Kidney epithelial cell (primary cell): ENCODE measurements around the gene FOXP1. TPM values are rescaled to one million over a fixed set of nuclear protein-coding genes. Genes with fewer than 3 reads are reported as not detected.

Experiments
- DNase-seq: peaks from one replicate; pipeline ENCODE4 v3.0.0-alpha.2; 2010; ENCODE audit warnings: low read depth
- H3K27me3 ChIP-seq: 2 replicates; pipeline ENCODE4 v1.6.0; 2011; ENCODE audit warnings: low read length; ENCODE audit not compliant: control insufficient read depth, insufficient read depth
- H3K36me3 ChIP-seq: 2 replicates; pipeline ENCODE4 v1.5.1; 2011; ENCODE audit warnings: low read length; ENCODE audit not compliant: control insufficient read depth, insufficient read depth
- H3K4me3 ChIP-seq: 2 replicates; pipeline ENCODE4 v1.5.1; 2011; ENCODE audit warnings: low read depth, mild to moderate bottlenecking, control low read depth, low read length
- total RNA-seq: library from RNA; depleted of rRNA; stranded (reverse); fragments of >200 nt; gene quantifications from 2 replicates; pipeline ENCODE4 v1.2.3, GENCODE V29; 2015
- TF ChIP-seq, protein P1 (sequence below): IDR thresholded peaks from 2 replicates; pipeline ENCODE4 v1.5.1; 2011; ENCODE audit warnings: mild to moderate bottlenecking, moderate library complexity, low read length, control low read depth, inconsistent platforms; ENCODE audit not compliant: insufficient read depth, poor library complexity, severe bottlenecking

FOXP1 gene
- total RNA-seq, 1 donor from 2014 or later: 75.0 TPM

DNA sequence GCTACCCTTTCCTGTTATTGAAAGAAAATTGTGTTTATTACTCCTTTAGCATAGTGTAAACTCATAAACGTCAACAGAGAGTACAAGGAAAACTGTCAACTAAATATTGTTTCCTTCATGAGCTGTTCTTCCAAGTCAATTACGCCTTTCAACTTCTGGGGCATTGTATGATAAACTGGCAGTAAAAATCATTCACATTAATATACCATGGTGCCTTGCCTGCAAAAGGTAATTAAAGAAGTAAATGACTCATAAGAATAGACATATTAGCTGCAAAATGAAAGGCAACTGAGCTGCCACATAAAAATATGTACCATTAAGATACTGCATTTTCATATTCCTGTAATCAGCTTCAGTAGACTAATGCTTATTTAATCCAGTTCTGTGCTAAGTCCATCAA, 447.3 kb downstream of the FOXP1 start:
- H3K4me3 ChIP-seq: no peak overlapping the region
- no peaks in the 10 kb centered on the region for H3K27me3 ChIP-seq
- DNase-seq: no peak
- TF ChIP-seq, protein P1, sequence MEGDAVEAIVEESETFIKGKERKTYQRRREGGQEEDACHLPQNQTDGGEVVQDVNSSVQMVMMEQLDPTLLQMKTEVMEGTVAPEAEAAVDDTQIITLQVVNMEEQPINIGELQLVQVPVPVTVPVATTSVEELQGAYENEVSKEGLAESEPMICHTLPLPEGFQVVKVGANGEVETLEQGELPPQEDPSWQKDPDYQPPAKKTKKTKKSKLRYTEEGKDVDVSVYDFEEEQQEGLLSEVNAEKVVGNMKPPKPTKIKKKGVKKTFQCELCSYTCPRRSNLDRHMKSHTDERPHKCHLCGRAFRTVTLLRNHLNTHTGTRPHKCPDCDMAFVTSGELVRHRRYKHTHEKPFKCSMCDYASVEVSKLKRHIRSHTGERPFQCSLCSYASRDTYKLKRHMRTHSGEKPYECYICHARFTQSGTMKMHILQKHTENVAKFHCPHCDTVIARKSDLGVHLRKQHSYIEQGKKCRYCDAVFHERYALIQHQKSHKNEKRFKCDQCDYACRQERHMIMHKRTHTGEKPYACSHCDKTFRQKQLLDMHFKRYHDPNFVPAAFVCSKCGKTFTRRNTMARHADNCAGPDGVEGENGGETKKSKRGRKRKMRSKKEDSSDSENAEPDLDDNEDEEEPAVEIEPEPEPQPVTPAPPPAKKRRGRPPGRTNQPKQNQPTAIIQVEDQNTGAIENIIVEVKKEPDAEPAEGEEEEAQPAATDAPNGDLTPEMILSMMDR: no peak
- no peaks in the 10 kb centered on the region for H3K36me3 ChIP-seq

DNA sequence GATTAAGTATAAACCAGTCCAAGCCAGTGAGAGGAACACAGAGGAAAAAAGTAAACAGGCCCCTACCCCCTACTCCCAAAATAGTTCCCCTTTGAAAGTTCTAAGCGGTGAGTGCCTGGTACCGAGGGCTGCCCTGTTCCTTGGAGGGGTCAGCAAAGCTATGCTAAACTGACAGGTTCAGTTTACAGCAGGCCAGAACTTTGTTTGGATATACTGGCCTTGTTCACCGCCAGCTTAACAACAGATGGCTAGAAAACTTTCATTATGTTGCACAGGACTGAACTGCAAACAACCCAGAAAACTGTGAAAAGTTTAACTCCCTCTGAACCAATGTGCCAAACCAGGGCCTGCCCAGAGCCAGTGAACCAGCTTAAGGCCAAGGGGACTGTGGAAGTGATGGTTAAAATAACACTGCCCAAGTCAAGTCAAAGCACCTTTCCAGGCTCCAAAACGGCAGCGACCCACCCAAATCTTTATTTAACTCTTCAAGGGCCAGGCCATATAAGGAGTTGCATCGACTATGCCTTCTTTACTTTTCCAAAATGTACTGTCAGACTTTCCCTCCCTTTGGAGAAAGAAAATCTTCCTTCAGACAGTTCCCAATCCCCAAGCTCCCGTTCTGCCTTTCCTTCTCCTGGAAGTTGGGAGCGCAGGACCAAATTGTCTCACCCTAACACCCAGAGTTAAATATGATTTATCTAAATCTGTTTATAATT, 448.0 kb downstream of the FOXP1 start:
- no peak for DNase-seq
- H3K27me3 ChIP-seq: no peaks in the 10 kb centered on the region
- no peaks in the 10 kb centered on the region for H3K36me3 ChIP-seq
- TF ChIP-seq, protein P1: no peak
- H3K4me3 ChIP-seq: no peak overlapping the region

DNA sequence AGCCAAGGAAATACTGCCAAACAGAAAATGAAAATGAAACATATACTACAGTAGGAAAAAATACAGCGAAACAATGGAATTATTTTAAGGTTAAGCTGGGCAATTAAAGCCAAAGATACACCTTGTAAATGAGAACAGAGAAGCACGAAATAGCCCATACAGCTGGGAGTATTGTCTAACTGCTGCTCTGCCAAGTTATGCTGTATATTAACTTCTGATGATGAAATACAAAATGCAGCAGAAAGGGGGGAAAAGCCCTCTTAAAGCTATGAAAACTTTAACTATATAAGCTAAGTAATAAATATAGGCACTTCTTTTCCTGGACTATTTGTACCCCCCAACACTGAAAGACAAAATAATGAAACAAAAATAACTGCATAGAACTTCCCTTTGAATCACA, 449.0 kb downstream of the FOXP1 start:
- no peak overlapping the region for H3K4me3 ChIP-seq
- no peaks in the 10 kb centered on the region for H3K27me3 ChIP-seq
- DNase-seq: no peak
- TF ChIP-seq, protein P1: no peak
- H3K36me3 ChIP-seq: no peaks in the 10 kb centered on the region

DNA sequence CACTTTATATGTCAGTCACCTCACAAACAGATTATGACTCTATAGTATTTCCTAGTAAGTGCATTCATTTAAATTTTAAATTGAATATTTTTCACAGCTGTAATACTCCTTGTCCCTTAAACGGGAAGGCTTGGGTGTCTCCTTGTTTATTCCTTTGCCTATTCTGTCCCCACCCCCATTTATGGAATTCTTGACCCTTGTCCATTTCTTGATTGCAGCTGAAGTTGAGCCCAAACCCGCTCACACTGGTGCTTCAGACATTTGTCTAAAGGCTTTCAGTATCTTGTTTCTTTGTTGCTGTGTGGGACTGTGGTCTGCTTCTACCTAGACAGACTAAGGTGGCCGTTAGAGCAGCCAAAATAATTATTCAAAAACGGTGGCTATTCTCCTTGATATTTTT, 449.7 kb downstream of the FOXP1 start:
- TF ChIP-seq, protein P1: no peak
- Histone ChIP-seq H3K27me3 (no peaks in the 10 kb centered on the region), H3K36me3 (no peaks in the 10 kb centered on the region), H3K4me3 (no peak overlapping the region)
- no peak for DNase-seq

DNA sequence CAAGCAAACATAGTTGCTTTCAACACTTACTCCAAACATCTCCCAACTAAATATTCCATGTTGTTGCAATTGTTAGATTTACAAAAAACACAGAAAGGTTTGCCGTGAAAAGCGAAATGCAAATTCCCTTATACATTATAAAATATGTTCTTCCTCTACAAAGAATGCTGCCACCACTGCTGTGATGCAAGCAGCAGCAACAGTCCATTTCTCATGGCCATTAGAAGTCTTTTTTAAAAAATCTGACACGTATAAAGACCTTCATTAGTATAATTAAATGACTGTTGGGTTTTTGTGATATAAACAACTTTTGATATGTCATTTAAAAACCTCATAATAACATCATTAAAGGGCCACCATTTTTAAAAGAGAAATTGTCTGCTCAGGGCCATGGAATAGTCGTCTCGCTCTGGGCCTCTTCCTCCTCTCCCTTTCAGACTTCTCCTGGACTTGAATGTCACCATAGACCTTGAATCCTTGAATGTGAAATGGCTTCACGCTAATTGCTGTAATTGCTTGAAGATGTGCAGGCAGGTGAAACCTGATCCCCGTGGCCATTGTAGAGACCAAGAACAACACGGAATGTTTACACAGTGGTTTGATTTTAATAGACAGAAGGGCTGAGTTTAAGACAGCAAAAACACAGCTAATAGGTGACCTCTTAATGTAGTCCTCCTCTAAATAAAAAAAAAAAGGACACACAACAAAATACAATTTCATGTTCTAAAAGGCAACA, 450.4 kb downstream of the FOXP1 start:
- H3K36me3 ChIP-seq: no peaks in the 10 kb centered on the region
- H3K4me3 ChIP-seq: no peak overlapping the region
- H3K27me3 ChIP-seq: no peaks in the 10 kb centered on the region
- DNase-seq: no peak
- TF ChIP-seq, protein P1: no peak
